GM13976 (cell line): ENCODE measurements around the gene ETV1.

Source experiments
- DNase-seq: peaks from one replicate; pipeline ENCODE4 v3.0.0; 2012; ENCODE audit warnings: low spot score
- CTCF ChIP-seq: IDR thresholded peaks from 2 replicates; pipeline ENCODE4 v1.5.1; 2012; ENCODE audit warnings: borderline replicate concordance, mild to moderate bottlenecking; ENCODE audit not compliant: insufficient read depth; ENCODE audit errors: extremely low read depth, missing control alignments, control extremely low read depth
- in situ Hi-C: fragments of 300-500 bp; cut with MboI; formaldehyde crosslinking; loops from one replicate; pipeline ENCODE4 v1.12.0; 2022; ENCODE audit warnings: low sequenced_read_pairs, mixed read lengths, inconsistent platforms; ENCODE audit not compliant: unreplicated experiment

ETV1 gene

GRCh38 chr7:13988731-13989125 lies 738 bp downstream of the ETV1 start:
- TF ChIP-seq CTCF, result no peak
- no peak for DNase-seq
- in situ Hi-C loops, result no loop called here

GRCh38 chr7:13988065-13988464 lies 1.4 kb downstream of the ETV1 start:
- TF ChIP-seq CTCF, result no peak
- in situ Hi-C loops, result no loop called here
- no peak for DNase-seq

- TF ChIP-seq CTCF, result no peak
- DNase-seq, result no peak
- in situ Hi-C loops, result no loop called here
Measured at GRCh38 chr7:13987395-13987794, 2.1 kb downstream of the ETV1 start.

- TF ChIP-seq CTCF, result no peak
- in situ Hi-C loops, result no loop called here
- DNase-seq, result no peak
Measured at GRCh38 chr7:13986208-13986607, 3.3 kb downstream of the ETV1 start.

- no peak for DNase-seq
- in situ Hi-C loops, result no loop called here
- no peak for TF ChIP-seq CTCF
Measured at GRCh38 chr7:13984831-13985685, 4.4 kb downstream of the ETV1 start.

GRCh38 chr7:13984061-13984460 lies 5.4 kb downstream of the ETV1 start:
- TF ChIP-seq CTCF, result no peak
- no peak for DNase-seq
- in situ Hi-C loops, result no loop called here
